RWPE2 (cell line): ENCODE measurements around the gene LRP1B.

Source experiments
- ATAC-seq: fragments of 200-7000 bp; cut with Tn5 transposase; 3 replicates; pipeline ENCODE4 v1.9.1; 2021; ENCODE audit warnings: low read depth
- DNase-seq: peaks from one replicate; pipeline ENCODE4 v3.0.0-alpha.2; 2020; ENCODE audit warnings: low spot score
- H3K27ac ChIP-seq: fragments of 450-650 bp; 2 replicates; pipeline ENCODE4 v1.5.1; 2017; ENCODE audit warnings: mild to moderate bottlenecking; ENCODE audit not compliant: poor library complexity, severe bottlenecking
- H3K27me3 ChIP-seq: fragments of 250-450 bp; sonication (Bioruptor Pico); 2 replicates; pipeline ENCODE4 v1.5.1; 2021; ENCODE audit warnings: mild to moderate bottlenecking, moderate library complexity; ENCODE audit not compliant: insufficient read depth, poor library complexity, severe bottlenecking
- H3K36me3 ChIP-seq: fragments of 250-450 bp; sonication (Bioruptor Pico); 2 replicates; pipeline ENCODE4 v1.5.1; 2020; ENCODE audit warnings: low read depth, mild to moderate bottlenecking, moderate library complexity
- H3K4me1 ChIP-seq: fragments of 250-450 bp; sonication (Bioruptor Pico); 2 replicates; pipeline ENCODE4 v1.5.1; 2021; ENCODE audit warnings: mild to moderate bottlenecking, moderate library complexity; ENCODE audit not compliant: insufficient read depth, poor library complexity, severe bottlenecking
- H3K4me3 ChIP-seq: fragments of 250-450 bp; sonication (Bioruptor Pico); 2 replicates; pipeline ENCODE4 v1.5.1; 2021; ENCODE audit warnings: mild to moderate bottlenecking, moderate library complexity; ENCODE audit not compliant: severe bottlenecking
- H3K9me3 ChIP-seq: fragments of 250-450 bp; sonication (Bioruptor Pico); 2 replicates; pipeline ENCODE4 v1.5.1; 2021; ENCODE audit warnings: mild to moderate bottlenecking, moderate library complexity; ENCODE audit not compliant: severe bottlenecking
- CTCF ChIP-seq: fragments of 450-650 bp; IDR thresholded peaks from one replicate; pipeline ENCODE4 v1.5.1; 2017; ENCODE audit warnings: mild to moderate bottlenecking, moderate library complexity; ENCODE audit not compliant: poor library complexity, severe bottlenecking

LRP1B gene

GRCh38 chr2:141714496-141714895, 416.3 kb downstream of the LRP1B start:
- Histone ChIP-seq H3K4me3 (no peak overlapping the region), H3K36me3 (no peaks in the 10 kb centered on the region), H3K4me1 (no peaks in the 10 kb centered on the region), H3K9me3 (no peaks in the 10 kb centered on the region), H3K27me3 (no peaks in the 10 kb centered on the region), H3K27ac (no peak overlapping the region)
- no peak for TF ChIP-seq CTCF
- no peak for ATAC-seq
- no peak for DNase-seq

GRCh38 chr2:141711627-141712026, 419.2 kb downstream of the LRP1B start:
- H3K4me1 ChIP-seq: no peaks in the 10 kb centered on the region

GRCh38 chr2:141710589-141711239, 420.1 kb downstream of the LRP1B start:
- ATAC-seq (no peak), DNase-seq (no peak)
- H3K9me3 ChIP-seq: no peaks in the 10 kb centered on the region
- no peak overlapping the region for H3K4me3 ChIP-seq
- no peaks in the 10 kb centered on the region for H3K36me3 ChIP-seq
- H3K27ac ChIP-seq: no peak overlapping the region
- TF ChIP-seq CTCF: no peak
- no peaks in the 10 kb centered on the region for H3K4me1 ChIP-seq
- H3K27me3 ChIP-seq: no peaks in the 10 kb centered on the region

More at GRCh38 chr2:141711627-141712026, 419.2 kb downstream of the LRP1B start:
- no peaks in the 10 kb centered on the region for H3K36me3 ChIP-seq
- ATAC-seq (no peak), DNase-seq (no peak)
- H3K4me3 ChIP-seq: no peak overlapping the region
- H3K27ac ChIP-seq: no peak overlapping the region
- no peaks in the 10 kb centered on the region for H3K9me3 ChIP-seq
- H3K27me3 ChIP-seq: no peaks in the 10 kb centered on the region
- no peak for TF ChIP-seq CTCF

GRCh38 chr2:141709756-141710155, 421.1 kb downstream of the LRP1B start:
- H3K9me3 ChIP-seq: no peaks in the 10 kb centered on the region
- ATAC-seq: no peak
- H3K4me3 ChIP-seq: no peak overlapping the region

More at GRCh38 chr2:141709756-141710155, 421.1 kb downstream of the LRP1B start:
- no peak for TF ChIP-seq CTCF
- H3K27me3 ChIP-seq: peaks cover 1% of the 10 kb centered on the region
- DNase-seq: no peak
- H3K36me3 ChIP-seq: no peaks in the 10 kb centered on the region
- H3K27ac ChIP-seq: no peak overlapping the region
- H3K4me1 ChIP-seq: no peaks in the 10 kb centered on the region
